Measurements from ENCODE around the gene OR10T2.
"Not testable (repeated sequence)": the region's sequence is repeated elsewhere in the genome, so short reads cannot be mapped to it uniquely, and the experiment has no call there.

OR10T2 gene

DNA sequence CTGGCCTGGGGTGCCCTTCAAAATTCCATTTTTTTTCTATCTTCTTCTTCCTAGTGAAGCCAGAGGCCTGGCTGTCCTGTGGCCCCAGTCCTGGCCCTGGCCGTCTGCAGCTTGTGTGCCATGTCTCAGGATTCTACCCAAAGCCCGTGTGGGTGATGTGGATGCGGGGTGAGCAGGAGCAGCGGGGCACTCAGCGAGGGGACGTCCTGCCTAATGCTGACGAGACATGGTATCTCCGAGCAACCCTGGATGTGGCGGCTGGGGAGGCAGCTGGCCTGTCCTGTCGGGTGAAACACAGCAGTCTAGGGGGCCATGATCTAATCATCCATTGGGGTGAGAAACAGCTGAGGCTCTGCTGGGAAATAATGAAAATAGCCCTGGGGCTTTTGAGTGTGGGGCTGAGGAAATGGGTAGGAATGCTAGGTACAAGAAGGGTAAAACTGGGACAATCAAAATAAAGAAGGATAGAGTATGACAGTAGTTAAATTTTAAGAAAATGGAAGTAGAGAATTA, 43.4 kb downstream of the OR10T2 start:
- DNase-seq: no peak

DNA sequence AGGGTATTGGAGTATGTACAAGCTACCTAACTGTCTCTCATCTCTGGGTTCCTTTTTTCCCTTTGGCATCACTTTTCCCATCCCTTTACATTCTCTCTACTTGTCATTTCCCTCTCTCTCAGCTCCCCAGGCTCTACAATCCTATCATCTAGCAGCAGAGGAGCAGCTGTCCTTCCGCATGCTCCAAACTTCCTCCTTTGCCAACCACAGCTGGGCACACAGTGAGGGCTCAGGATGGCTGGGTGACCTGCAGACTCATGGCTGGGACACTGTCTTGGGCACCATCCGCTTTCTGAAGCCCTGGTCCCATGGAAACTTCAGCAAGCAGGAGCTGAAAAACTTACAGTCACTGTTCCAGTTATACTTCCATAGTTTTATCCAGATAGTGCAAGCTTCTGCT, 45.0 kb downstream of the OR10T2 start:
- DNase-seq: no peak

DNA sequence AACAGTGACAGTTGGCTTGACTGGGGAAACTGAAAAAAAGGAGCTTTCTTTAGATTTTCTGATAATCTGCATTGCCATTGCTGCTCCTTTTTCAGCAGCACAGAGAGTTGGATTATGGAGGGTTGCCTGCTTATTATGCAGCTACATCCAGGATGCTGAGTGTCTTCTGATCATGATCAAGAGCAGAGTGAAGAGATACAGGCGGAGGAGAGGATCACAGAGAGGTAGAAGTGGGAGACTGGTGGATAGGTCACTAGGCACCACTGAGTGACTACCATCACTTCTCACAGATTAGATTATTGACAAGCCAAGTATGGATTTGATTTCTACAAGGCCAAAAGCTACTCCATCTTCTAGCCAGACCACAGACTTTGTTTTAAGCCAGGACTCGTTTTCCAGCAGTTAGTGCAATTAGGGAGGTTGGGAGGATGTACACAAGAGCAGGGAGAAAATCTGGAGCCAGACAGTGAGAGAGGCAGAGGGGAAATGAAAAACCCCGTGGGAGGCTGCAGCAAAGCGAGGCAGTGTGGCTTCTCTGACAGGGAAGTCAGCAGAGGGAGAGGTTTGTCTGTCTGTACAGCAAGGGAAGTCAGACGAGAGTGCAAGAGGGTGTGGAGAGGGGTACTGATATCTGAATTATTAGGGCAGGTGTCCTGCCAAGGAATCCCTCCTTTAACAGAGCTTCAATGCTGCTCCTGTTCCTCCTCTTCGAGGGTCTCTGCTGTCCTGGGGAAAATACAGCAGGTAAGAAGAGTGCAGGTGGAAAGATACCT, 45.8 kb downstream of the OR10T2 start, which contains the start of gene CD1E:
Gene CD1E, plus strand, starts transcription at position 592 of the 773 bp plus-strand sequence. Its CDS starts 95 bp downstream, at position 687.
- DNase-seq: no peak

DNA sequence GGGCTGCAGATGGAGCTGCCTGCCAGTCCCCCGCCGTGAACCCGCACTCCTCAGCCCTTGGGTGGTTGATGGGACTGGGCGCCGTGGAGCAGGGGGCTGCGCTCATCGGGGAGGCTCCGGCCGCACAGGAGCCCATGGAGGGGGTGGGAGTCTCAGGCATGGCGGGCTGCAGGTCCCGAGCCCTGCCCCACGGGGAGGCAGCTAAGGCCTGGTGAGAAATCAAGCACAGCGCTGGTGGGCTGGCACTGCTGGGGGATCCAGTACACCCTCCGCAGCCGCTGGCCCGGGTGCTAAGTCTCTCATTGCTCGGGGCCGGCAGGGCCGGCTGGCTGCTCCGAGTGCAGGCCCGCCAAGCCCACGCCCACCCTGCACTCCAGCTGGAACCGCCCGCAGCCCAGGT, 50.3 kb downstream of the OR10T2 start:
- DNase-seq: not testable (repeated sequence)
